GM19025 (cell line): Measurements from ENCODE around the gene KLB.
A peak's percentile ranks its signal among the peaks of the same experiment; 100 is the strongest.
"Not testable (repeated sequence)": the region's sequence is repeated elsewhere in the genome, so short reads cannot be mapped to it uniquely, and the experiment has no call there.

ENCODE experiments used
- ATAC-seq: cut with Tn5 transposase; IDR thresholded peaks from one replicate; pipeline ENCODE4 v1.9.1; 2021; ENCODE audit warnings: mild to moderate bottlenecking, low read depth, moderate library complexity; ENCODE audit not compliant: unreplicated experiment

Gene KLB

DNA sequence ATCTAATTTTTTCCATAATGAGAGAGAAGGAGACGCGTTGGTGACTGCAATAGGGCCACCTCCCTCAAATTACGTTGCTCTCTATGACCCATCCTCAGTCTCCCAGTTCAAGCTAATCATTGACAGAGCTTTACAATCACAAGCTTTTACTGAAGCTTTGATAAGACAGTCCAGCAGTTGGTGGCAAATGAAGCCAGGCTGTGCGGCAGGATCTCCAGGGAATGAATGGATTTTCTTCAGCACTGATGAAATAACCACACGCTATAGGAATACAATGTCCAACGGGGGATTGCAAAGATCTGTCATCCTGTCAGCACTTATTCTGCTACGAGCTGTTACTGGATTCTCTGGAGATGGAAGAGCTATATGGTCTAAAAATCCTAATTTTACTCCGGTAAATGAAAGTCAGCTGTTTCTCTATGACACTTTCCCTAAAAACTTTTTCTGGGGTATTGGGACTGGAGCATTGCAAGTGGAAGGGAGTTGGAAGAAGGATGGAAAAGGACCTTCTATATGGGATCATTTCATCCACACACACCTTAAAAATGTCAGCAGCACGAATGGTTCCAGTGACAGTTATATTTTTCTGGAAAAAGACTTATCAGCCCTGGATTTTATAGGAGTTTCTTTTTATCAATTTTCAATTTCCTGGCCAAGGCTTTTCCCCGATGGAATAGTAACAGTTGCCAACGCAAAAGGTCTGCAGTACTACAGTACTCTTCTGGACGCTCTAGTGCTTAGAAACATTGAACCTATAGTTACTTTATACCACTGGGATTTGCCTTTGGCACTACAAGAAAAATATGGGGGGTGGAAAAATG, at the start of gene KLB:
TSS of gene KLB (plus strand) at position 168 of the 821 bp plus-strand sequence. CDS start at position 188, 20 bp downstream.
- ATAC-seq: no peak

DNA sequence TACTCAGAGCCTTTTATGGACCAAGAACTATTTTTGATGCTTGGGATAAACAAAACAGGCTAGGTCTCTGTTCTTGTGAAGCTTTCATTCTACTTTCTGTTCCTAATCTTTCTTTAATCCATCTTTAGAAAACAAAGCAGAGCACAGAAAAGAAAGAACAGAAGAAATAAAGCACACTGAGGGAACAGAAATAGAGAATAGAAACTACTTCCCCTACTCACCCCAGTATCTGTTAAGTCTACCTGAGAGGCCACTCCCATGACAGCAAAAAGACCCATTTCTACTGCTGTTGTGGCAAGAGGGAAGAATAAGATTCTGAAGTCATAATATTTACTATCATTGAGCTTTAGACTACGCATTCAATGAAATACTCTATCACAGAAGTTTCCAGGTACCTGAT, 49.7 kb upstream of the KLB start:
- no peak for ATAC-seq

DNA sequence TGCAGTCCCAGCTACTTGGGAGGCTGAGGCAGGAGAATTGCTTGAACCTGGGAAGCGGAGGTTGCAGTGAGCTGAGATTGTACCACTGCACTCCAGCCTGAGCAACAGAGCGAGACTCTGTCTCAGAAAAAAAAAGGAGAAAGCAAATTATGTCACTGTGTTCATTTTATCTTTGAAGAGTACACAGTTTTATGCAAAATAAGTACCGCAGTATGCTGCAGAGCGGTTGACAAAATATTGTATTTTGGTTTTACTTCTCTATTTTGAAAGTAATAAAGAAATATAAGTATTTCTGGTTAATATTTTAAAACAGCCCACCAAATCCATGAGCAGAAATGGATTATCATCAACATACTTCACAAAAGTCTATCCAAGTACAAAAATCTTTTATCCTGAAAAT, 46.1 kb upstream of the KLB start:
- ATAC-seq: peak; percentile 43

DNA sequence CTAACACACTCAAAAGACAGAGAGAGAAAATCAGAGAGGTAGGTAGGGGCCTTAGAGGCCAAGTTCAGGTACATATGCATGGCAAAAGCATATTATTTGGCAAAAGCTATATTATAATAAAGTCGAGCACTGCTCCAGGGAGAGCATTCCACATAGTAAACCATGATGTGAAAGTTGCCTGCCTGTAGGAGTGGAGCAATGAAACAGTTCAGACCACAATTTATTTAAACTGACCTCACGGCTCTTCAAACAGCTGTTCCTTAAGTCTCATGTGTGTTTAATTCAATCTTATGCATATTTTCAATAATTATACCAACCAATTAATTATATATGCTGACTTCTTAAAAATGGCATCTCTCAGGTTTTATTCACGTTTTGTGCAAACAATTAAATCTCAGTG, 43.9 kb upstream of the KLB start:
- no peak for ATAC-seq

DNA sequence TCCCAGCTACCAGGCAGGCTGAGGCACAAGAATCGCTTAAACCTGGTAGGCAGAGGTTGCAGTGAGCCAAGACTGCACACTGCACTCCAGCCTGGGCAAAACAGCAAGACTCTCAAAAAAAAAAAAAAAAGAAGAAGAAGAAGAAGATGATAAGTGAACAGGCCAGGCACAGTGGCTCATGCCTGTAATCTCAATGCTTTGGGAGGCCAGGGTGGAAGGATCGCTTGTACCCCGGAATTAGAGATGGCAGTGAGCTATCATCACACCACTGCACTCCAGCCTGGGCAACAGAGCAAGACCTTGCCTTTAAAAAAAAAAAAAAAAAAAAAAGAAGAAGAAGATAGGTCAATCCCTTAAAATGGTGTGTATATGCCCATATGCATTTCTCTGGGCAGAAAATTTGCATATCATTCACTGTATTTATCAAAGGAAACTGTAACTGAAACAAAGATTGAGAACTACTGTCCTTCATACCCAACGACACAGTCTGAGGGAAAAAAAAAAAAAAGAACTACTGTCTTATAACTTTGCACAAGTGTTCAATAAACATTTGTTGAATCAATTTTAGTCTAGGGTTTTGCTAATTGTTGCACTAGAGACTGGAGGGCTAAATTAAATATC, 42.8 kb upstream of the KLB start:
- no peak for ATAC-seq

DNA sequence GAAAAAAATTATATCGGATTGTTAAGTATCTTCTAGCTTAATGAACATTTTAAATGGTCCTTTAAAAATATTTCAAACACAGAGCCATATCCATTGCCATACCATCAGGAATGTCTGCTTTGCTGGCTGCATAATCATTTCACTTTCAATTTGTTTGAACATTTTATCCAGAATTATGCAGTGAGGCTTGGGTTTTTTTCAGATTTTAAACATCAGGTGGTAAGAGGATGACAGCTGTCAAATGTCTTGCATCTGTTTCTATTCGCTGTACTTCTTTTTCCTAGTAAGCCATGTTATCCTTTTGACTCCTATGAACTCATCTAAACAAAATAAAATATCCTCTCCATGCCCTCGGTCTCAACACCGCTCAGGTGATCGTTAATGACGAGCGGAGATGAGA, 41.4 kb upstream of the KLB start:
- ATAC-seq: no peak

DNA sequence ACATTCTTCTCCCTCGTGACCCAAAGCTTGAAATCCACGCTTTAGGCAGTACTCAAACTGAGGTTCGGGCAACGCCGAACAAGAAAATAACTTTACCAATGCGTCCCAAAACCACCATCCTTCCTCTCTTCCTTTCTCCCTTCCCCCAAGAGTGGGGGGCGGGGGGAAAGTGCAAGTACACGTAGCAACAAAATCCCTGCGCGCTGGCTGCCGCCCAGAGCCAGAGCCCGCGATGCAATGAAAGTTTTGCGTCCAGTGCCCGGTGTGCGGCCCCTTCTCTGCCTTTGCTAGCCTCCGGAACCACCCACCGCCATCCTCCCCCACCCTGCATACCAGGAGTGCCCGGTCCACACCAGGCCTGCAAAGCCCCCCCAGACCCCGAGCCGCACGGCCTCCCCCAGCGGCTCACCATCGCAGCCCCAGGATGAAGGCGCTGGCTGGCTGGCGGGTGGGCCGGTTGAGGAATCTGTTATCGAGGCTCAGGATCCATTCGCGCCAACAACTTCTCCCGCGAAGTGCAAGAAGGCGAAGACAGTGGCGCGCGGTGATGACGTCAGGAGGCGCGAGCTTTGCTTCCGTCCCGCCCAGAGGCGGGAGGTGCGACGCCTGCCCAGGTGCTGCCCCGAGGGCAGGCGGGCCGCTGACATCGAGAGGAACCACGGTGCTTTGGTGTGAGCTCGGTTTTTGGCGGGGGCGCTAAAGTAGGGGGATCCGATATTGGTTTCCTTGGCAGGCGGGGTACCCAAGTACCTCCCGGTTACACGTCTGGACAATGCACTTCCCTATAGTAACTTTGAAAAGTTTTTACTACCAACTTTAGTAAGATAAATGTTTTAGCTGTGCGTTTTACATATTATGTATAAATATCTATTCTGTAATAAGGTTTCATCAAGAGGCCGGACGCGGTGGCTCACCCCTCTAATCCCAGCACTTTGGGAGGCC, 40.6 kb upstream of the KLB start, which contains the start of gene RFC1:
TSS of gene RFC1 (minus strand) at position 533 of the 942 bp plus-strand sequence. CDS start at position 412, 121 bp downstream.
- ATAC-seq: peak; percentile 80

DNA sequence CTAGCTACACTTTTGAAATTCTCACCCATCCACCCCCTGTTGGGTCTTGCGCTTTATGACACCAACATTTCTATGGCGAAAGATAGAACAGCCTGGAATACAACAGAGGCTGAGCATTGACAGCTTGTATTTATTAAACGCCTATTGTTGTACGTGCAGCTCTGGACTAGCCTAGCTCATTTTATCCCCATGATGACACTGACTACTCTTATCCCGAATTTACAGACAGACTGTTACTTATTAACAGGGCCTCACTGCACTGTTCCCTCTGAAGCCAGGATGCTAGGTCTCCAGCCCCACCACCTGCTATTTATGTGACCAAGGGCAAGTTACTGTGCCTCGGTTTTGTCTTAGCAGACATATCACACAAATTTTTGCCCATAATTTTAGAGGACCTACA, 39.6 kb upstream of the KLB start:
- no peak for ATAC-seq

DNA sequence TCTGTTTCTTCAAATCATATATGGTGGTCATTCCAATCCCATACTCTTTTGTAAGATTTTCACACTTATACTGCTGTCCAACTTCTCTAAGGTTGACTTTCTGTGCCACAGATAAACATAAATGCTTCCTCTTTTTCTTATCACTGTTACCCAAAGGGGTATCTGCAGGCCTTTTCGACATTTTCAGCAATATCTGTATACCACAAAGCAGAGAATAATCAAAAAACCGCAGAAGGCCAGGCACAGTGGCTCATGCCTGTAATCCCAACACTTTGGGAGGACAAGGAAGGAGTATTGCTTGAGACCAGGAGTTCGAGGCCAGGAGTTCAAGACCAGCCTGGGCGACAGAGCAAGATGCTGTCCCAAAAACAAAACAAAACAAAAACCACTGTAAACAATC, 37.4 kb upstream of the KLB start:
- no peak for ATAC-seq

DNA sequence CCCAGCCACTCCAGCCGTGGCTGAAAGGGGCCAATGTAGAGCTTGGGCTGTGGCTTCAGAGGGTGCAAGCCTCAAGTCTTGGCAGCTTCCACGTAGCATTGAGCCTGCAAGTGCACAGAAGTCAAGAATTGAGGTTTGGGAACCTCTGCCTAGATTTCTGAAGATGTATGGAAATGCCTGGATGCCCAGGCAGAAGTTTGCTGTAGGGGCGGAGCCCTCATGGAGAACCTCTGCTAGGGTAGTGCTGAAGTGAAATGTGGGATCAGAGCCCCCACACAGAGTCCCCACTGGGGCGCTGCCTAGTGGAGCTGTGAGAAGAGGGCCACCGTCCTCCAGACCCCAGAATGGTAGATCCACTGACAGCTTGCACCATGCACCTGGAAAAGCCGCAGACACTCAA, 35.5 kb upstream of the KLB start:
- not testable (repeated sequence) for ATAC-seq

DNA sequence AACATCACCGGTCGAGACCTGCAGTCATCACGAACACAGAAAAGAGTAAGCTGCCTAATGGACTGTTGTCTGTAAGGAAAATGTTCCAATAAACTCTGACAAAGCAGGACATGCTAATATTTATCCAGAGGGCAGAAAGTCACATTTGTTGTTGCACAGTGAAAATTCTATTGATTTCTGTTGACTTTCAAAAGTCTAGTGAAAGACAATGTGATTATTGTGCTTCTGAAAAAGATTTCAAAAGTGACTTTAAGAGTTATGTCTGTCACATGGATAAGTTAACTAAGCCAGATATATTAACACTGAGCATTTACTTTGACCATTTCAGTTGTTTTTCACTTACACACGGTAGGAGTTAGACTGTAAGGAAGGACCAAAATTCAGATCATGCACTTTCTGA, 31.3 kb upstream of the KLB start:
- no peak for ATAC-seq

DNA sequence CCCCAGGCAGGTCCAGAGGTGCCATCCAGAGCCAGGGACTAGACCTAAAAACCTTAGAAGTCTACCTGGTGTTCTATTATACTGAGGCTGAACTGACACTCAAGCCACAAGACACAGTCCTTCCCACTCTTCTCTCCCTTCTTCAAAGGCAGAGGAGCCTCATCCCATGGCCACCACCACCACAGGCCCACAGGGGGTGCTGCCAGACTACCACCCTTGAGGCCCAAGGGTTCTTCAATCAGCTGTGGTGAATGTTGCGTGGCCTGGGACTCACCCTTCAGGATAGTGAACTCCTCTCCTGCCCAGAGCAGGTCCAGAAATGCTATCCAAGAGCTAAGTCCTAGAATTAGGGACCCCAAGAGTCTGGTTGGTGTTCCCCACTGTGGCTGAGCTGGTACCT, 23.0 kb upstream of the KLB start:
- ATAC-seq: no peak

DNA sequence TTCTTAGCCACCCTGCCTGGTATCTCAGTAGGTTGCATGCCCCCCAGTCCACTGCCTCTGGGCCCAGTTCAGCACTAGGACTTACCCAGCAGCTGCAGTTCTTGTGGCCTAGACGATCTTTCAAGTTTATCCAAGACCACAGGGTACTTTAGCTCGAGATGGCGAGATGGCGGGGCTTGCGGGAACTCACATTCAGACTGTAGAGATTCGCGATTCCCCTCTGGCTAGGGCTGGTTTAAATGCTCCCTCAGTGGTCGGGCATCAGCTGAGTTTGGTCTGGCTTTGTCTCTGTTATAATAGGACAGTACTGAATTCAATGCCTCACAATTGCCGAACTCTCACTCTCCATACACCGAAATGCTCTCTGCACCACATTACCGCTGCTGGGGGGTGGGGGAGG, 22.2 kb upstream of the KLB start:
- ATAC-seq: no peak

DNA sequence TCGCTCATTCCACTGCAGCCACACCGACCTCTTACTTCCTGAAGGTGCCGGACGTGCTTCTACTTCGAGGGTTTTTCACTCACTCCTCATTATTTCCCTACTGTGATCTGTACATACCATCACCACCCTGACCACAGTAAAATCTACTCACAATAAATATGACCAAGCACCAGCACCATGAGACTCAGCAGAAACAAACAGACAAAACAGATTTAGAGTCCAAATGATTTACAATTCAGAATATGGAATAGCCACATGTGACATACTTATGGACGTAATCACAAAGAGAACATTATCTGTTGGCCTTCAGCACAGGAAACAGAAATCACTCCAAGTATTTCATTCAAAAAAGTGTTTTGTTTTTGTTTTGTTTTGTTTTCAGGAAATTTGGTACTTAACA, 16.1 kb upstream of the KLB start:
- ATAC-seq: no peak

DNA sequence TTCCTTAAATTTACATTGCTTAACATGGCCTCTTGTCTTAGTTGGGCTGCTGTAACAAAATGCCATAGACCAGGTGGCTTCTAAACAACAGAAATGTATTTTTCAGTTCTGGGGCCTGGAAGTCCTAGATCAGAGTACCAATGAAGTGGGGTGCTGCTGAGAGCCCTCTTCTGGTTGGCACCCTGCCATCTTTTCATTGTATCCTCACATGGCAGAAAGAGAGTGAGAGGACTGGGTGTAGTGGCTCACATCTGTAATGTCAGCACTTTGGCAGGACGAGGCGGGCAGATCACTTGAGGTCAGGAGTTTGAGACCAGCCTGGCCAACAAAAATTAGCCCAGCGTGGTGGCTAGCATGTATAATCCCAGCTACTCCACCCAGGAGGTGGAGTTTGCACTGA, 12.0 kb upstream of the KLB start:
- ATAC-seq: no peak

DNA sequence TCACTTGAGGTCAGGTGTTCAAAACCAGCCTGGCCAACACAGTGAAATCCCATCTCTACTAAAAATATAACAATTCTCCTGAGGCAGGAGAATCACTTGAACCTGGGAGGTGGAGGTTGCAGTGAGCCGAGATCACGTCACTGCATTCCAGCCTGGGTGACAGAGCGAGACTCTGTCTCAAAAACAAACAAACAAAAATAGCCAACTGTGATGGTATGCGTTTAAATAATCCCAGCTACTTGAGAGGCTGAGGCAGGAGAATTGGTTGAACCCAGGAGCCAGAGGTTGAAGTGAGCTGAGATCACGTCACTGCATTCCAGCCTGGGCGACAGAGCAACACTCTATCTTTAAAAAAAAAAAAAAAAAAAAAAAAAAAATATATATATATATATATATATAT, 5.1 kb upstream of the KLB start:
- not testable (repeated sequence) for ATAC-seq

DNA sequence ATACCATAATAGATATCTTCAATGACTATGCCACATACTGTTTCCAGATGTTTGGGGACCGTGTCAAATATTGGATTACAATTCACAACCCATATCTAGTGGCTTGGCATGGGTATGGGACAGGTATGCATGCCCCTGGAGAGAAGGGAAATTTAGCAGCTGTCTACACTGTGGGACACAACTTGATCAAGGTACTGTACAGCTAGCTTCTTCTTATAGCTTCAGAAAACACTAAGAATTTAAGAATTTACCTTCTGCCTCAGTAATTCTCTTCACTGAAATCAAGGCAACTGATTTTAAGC, 805 bp downstream of the KLB start:
- no peak for ATAC-seq

DNA sequence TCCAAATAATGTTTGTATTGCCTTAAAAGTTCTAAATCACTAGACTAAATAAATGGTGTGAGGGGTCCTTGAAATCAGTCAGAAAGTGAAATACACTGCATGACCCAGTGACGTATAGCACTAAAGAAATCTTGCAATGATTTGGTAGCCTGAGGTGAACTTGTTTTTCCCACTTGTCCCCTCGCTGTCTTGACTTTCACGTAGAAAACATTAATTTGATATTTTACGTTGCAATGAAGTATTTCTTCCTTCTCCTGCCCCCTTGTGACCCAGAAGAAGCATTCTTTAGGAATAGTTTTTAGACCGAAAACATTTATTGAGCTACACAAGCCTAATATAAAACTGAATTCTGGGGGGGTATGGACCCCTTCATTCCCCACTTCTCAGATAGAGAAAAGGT, 3.7 kb downstream of the KLB start:
- no peak for ATAC-seq

DNA sequence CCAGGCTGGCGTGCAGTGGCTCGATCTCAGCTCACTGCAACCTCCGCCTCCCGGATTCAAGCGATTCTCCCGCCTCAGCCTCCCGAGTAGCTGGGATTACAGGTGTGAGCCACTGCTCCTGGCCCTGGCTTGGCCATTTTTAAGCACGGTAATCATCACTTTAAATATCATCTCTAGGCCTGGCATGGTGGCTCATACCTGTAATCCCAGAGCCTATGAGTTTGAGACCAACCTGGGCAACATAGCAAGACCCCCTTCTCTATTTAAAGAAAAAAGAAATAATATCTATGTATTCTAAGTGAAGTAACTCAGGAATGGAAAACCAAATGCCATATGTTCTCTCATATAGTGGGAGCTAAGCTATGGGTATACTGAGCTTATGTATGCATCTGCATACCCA, 4.8 kb downstream of the KLB start:
- not testable (repeated sequence) for ATAC-seq

DNA sequence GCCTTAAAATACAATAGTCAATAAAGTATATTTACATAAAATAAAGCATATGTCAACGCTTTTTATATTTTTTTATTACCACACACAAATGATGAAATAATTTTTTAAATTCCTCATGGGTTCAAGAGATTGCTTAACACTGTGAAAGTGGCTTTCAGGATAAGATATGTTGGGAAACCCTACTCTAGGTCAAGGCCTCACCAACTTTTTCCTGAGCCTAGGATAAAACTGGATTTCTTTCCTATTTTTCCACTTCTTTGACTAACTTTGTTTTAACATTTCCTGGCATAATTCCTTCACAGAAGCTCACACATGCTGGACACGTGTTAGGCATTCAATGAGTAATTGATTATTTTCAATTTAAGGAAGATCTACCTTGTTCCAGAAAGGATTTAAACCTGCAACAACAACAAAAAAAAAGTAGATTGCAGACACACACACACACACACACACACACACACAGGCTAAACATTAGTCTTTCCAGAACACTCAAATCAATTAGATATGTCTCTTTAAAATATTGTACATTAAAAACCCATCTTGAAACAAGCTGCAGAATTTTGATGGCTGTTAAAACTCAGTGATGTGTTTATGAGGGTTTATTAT, 9.1 kb downstream of the KLB start:
- ATAC-seq: no peak

DNA sequence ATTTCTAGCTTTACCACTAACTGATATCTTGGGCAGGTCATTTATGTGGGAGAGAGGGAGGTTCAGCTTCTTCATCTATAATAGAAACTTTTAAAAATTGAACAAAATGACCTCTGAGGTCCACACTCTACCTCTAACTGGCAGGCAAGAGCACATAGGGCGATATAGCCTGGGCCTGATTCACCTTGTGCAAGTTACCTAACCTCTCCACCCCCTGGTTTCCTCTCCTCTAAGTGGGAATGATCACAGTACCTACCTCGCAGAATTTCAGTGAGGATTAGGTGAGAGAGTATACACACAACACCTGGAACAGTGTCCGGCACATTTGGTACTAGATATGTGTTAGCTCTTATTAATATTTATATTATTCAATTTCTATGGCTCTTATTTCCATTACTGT, 15.5 kb downstream of the KLB start:
- ATAC-seq: no peak
